ENCODE results near the gene RNH1. TPM values are rescaled to one million over a fixed set of nuclear protein-coding genes. Genes with fewer than 3 reads are reported as not detected.

RNH1 gene
- total RNA-seq, 4 donors from 2014 or later, result 206 to 378 (median 222) TPM

GRCh38 chr11:537622-538430 is 30.8 kb upstream of the RNH1 start:
- intact Hi-C loops (cut with DNase I), result no loop called here
- DNase-seq, result no peak
- TF ChIP-seq CTCF (IDR thresholded peaks at IDR 0.05) (no peak), POLR2A (IDR thresholded peaks at IDR 0.05) (no peak)

GRCh38 chr11:536841-537621 is 30.0 kb upstream of the RNH1 start, which contains the start of gene LRRC56:
LRRC56 (plus strand) TSS chr11:537527; CDS start chr11:540685, 3,158 bp downstream.
- peak within 1 kb of the TSS; percentile 78 to 98 (median 96) for H3K27ac ChIP-seq
- intact Hi-C loops (cut with DNase I), result no loop called here
- DNase-seq, result peak; percentile 74
- H3K27me3 ChIP-seq, result no peaks in the 10 kb centered on the region
- peaks cover 40 to 54% (median 46%) of the 10 kb centered on the region in 3 donors for H3K4me1 ChIP-seq
- 4% methylated on average over 5 of the region's 93 CpGs; no CpG with 5 or more reads in 1 of the 2 donors for WGBS, 2 donors
- H3K9me3 ChIP-seq, result no peaks in the 10 kb centered on the region
- H3K4me3 ChIP-seq, result peak within 1 kb of the TSS; percentile 12 to 96 (median 92)
- peaks cover 16 to 23% (median 18%) of the 10 kb centered on the region in 3 donors for H3K36me3 ChIP-seq
- TF ChIP-seq CTCF (IDR thresholded peaks at IDR 0.05), result no peak
- peak in 1 of 4 donors; percentile 28 for TF ChIP-seq POLR2A (IDR thresholded peaks at IDR 0.05)

More at GRCh38 chr11:537622-538430, 30.8 kb upstream of the RNH1 start:
- Histone ChIP-seq H3K9me3 (no peaks in the 10 kb centered on the region), H3K27me3 (no peaks in the 10 kb centered on the region), H3K4me1 (peaks cover 36 to 47% (median 38%) of the 10 kb centered on the region in 3 donors), H3K27ac (peak overlapping the region in 2 of 4 donors; percentile 29 to 94), H3K4me3 (peak overlapping the region; percentile 12 to 96 (median 92)), H3K36me3 (peaks cover 8 to 15% (median 10%) of the 10 kb centered on the region in 3 donors)
- 80% methylated on average over 1 of the region's 19 CpGs; no CpG with 5 or more reads in 1 of the 2 donors for WGBS, 2 donors

- Histone ChIP-seq H3K36me3 (peaks cover 18 to 35% (median 26%) of the 10 kb centered on the region in 3 donors), H3K27me3 (no peaks in the 10 kb centered on the region), H3K9me3 (no peaks in the 10 kb centered on the region), H3K4me1 (peaks cover 40 to 61% (median 47%) of the 10 kb centered on the region in 3 donors), H3K4me3 (peak within 1 kb of the TSS; percentile 89 to 98 (median 96)), H3K27ac (peak within 1 kb of the TSS; percentile 94 to 98 (median 97))
- TF ChIP-seq POLR2A (IDR thresholded peaks at IDR 0.05), result peak in 3 of 4 donors; percentile 66 to 88 (median 71)
- no peak for TF ChIP-seq CTCF (IDR thresholded peaks at IDR 0.05)
- 4% methylated on average over 17 of the region's 97 CpGs; no CpG with 5 or more reads in 1 of the 2 donors for WGBS, 2 donors
- intact Hi-C loops (cut with DNase I), result no loop called here
- peak; percentile 69 for DNase-seq
Measured at GRCh38 chr11:535519-536454, 28.7 kb upstream of the RNH1 start, which contains the start of gene HRAS. HRAS (minus strand) TSS chr11:535576.

- Histone ChIP-seq H3K4me1 (peaks cover 40 to 61% (median 47%) of the 10 kb centered on the region in 3 donors), H3K27me3 (no peaks in the 10 kb centered on the region), H3K27ac (peak overlapping the region; percentile 94 to 98 (median 97)), H3K9me3 (no peaks in the 10 kb centered on the region), H3K4me3 (peak overlapping the region; percentile 89 to 98 (median 96)), H3K36me3 (peaks cover 18 to 41% (median 26%) of the 10 kb centered on the region in 3 donors)
- intact Hi-C loops (cut with DNase I), result no loop called here
- no CpG with 5 or more reads among the region's 56 CpGs for WGBS, 2 donors
- no peak for TF ChIP-seq POLR2A (IDR thresholded peaks at IDR 0.05)
- DNase-seq, result no peak
Measured at GRCh38 chr11:535210-535518, 28.1 kb upstream of the RNH1 start.
